Activated gamma-delta T cell treated with anti-CD3 and anti-CD28 coated beads, Interleukin-2, amount 50 U/mL, for 16 hours (primary cell): ENCODE measurements around the gene INHA.
A peak's percentile ranks its signal among the peaks of the same experiment; 100 is the strongest.

Experiments used
- DNase-seq: peaks from one replicate; pipeline ENCODE4 v3.0.0-alpha.2; 2020; ENCODE audit warnings: low read depth

Gene INHA

GRCh38 chr2:219540784-219541504 is 31.2 kb upstream of the INHA start:
- no peak for DNase-seq

GRCh38 chr2:219541611-219542180 is 30.4 kb upstream of the INHA start:
- DNase-seq, result peak; percentile 74

- DNase-seq, result peak; percentile 3
Observed at GRCh38 chr2:219542931-219543595, 29.0 kb upstream of the INHA start.

- peak; percentile 85 for DNase-seq
Observed at GRCh38 chr2:219543596-219544358, 28.3 kb upstream of the INHA start, which contains the start of the genes CHPF and TMEM198. TSS of gene CHPF (minus strand) at chr2:219543809. CDS start at chr2:219543538, 271 bp downstream. TSS of gene TMEM198 (plus strand) at chr2:219544028. CDS start at chr2:219544728, 700 bp downstream.

- DNase-seq, result no peak
Observed at GRCh38 chr2:219544567-219544966, 27.5 kb upstream of the INHA start.

- no peak for DNase-seq
Observed at GRCh38 chr2:219545295-219545942, 26.7 kb upstream of the INHA start.

- no peak for DNase-seq
Observed at GRCh38 chr2:219545943-219546352, 26.2 kb upstream of the INHA start.

GRCh38 chr2:219547621-219548020 is 24.5 kb upstream of the INHA start:
- no peak for DNase-seq

GRCh38 chr2:219548990-219549389 is 23.1 kb upstream of the INHA start:
- DNase-seq, result no peak

GRCh38 chr2:219549619-219550018 is 22.5 kb upstream of the INHA start:
- DNase-seq, result no peak

- no peak for DNase-seq
Observed at GRCh38 chr2:219551441-219552381, 20.4 kb upstream of the INHA start.

GRCh38 chr2:219552382-219553167 is 19.5 kb upstream of the INHA start:
- DNase-seq, result peak; percentile 69

GRCh38 chr2:219553168-219553417 is 19.0 kb upstream of the INHA start:
- no peak for DNase-seq

GRCh38 chr2:219553463-219553963 is 18.6 kb upstream of the INHA start:
- DNase-seq, result no peak

- no peak for DNase-seq
Observed at GRCh38 chr2:219554350-219554749, 17.8 kb upstream of the INHA start.

GRCh38 chr2:219555956-219556355 is 16.2 kb upstream of the INHA start:
- no peak for DNase-seq

GRCh38 chr2:219556413-219556812 is 15.7 kb upstream of the INHA start:
- DNase-seq, result no peak

GRCh38 chr2:219557320-219557719 is 14.8 kb upstream of the INHA start:
- DNase-seq, result no peak

GRCh38 chr2:219557791-219558785 is 14.0 kb upstream of the INHA start:
- no peak for DNase-seq
